PFSK-1 (cell line): ENCODE measurements around the gene PACS2.

Experiments used
- FOXP2 ChIP-seq: optimal IDR thresholded peaks from 2 replicates; pipeline ENCODE3; 2011; ENCODE audit warnings: borderline replicate concordance, control low read depth, inconsistent platforms; ENCODE audit not compliant: insufficient read depth; ENCODE audit errors: extremely low read length, extremely low read depth
- POLR2AphosphoS5 ChIP-seq: IDR thresholded peaks from 2 replicates; pipeline ENCODE4 v1.6.1; 2012; ENCODE audit warnings: low read depth, mild to moderate bottlenecking, control low read depth, low read length, moderate library complexity
- REST ChIP-seq, 2 experiments: IDR thresholded peaks; 2 replicates each; pipeline versions ENCODE4 v1.6.1 to v1.8.0; 2011 to 2012; ENCODE audit warnings: low read depth in 2 of 2, low read length in 2 of 2, control low read depth in 1 of 2, inconsistent platforms in 1 of 2, mild to moderate bottlenecking in 1 of 2, moderate library complexity in 1 of 2; ENCODE audit not compliant: insufficient read depth in 1 of 2
- SIN3A ChIP-seq: IDR thresholded peaks from 2 replicates; pipeline ENCODE4 v1.6.1; 2012; ENCODE audit warnings: mild to moderate bottlenecking, low read length, moderate library complexity, borderline replicate concordance; ENCODE audit not compliant: insufficient read depth
- TAF1 ChIP-seq: IDR thresholded peaks from 2 replicates; pipeline ENCODE4 v1.6.1; 2012; ENCODE audit warnings: low read length, control low read depth, borderline replicate concordance; ENCODE audit not compliant: insufficient read depth

Gene PACS2

GRCh38 chr14:105332350-105332874, 17.9 kb downstream of the PACS2 start:
- no peak for TF ChIP-seq SIN3A
- no peak for TF ChIP-seq FOXP2
- TF ChIP-seq REST (IDR thresholded peaks at IDR 0.05; ENCODE audit: insufficient read depth in 1 of 2, low read depth in 2 of 2, low read length in 2 of 2) = no peak
- no peak for TF ChIP-seq POLR2AphosphoS5
- TF ChIP-seq TAF1 = no peak

- TF ChIP-seq FOXP2 (no peak), POLR2AphosphoS5 (no peak), TAF1 (no peak), REST (IDR thresholded peaks at IDR 0.05; ENCODE audit: insufficient read depth in 1 of 2, low read depth in 2 of 2, low read length in 2 of 2) (no peak), SIN3A (no peak)
Observed at GRCh38 chr14:105333020-105333490, 18.5 kb downstream of the PACS2 start.

- TF ChIP-seq POLR2AphosphoS5 (no peak), REST (IDR thresholded peaks at IDR 0.05; ENCODE audit: insufficient read depth in 1 of 2, low read depth in 2 of 2, low read length in 2 of 2) (no peak), SIN3A (no peak)
Observed at GRCh38 chr14:105333613-105334364, 19.2 kb downstream of the PACS2 start.

GRCh38 chr14:105334383-105335230, 20.1 kb downstream of the PACS2 start:
- no peak for TF ChIP-seq POLR2AphosphoS5
- no peak for TF ChIP-seq FOXP2
- no peak for TF ChIP-seq TAF1
- no peak for TF ChIP-seq SIN3A
- no peak for TF ChIP-seq REST (IDR thresholded peaks at IDR 0.05; ENCODE audit: insufficient read depth in 1 of 2, low read depth in 2 of 2, low read length in 2 of 2)
